Activated T-cell treated with anti-CD3 and anti-CD28 coated beads, Interleukin-2, amount 50 U/mL, for 24 hours (primary cell): Measurements from ENCODE around the gene ANAPC15.
"Not testable (repeated sequence)": the region's sequence is repeated elsewhere in the genome, so short reads cannot be mapped to it uniquely, and the experiment has no call there.

Experiments
- DNase-seq: peaks from one replicate; pipeline ENCODE4 v3.0.0-alpha.2; 2020
- H3K27ac Mint-ChIP-seq: 2 replicates; pipeline ENCODE4 v1.8.0; 2020; ENCODE audit warnings: mild to moderate bottlenecking, mixed read lengths
- H3K27me3 Mint-ChIP-seq: 2 replicates; pipeline ENCODE4 v1.8.0; 2020; ENCODE audit warnings: mixed read lengths
- H3K36me3 Mint-ChIP-seq: 2 replicates; pipeline ENCODE4 v1.8.0; 2020; ENCODE audit warnings: low read depth, mixed read lengths
- H3K4me1 Mint-ChIP-seq: 2 replicates; pipeline ENCODE4 v1.8.0; 2020; ENCODE audit warnings: low read depth, mixed read lengths
- H3K4me3 Mint-ChIP-seq: 2 replicates; pipeline ENCODE4 v1.8.0; 2020; ENCODE audit warnings: mild to moderate bottlenecking, moderate library complexity, mixed read lengths
- H3K9me3 Mint-ChIP-seq: 2 replicates; pipeline ENCODE4 v1.8.0; 2020; ENCODE audit warnings: mixed read lengths

The ANAPC15 gene

DNA sequence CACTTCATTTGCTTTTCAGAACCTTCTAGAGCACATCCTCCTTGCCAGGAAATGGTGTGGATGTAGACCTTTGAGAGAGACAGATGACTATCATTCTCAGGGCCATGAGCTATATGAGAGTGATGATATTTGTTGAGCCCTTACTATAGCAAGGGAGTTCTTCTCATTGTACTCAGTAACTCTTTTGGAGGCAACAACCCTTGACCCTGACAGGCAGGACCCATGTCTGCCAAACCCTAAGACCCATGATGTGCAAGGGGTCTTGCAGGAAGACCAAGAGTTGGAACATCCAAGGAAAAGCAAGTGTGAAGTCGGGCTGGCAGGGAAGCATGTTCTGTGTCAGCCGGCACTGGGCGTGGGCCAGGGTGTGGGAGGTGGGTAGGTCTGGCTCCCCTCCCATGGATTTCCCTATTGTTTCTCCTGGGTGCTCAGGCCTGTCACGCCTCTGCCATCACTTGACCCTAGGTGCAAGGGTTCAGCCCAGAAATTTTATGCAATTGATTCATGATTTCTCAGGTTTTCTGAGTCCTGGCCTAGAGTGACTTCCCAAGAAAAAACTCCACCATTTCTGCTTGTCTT lies 24.3 kb upstream of the ANAPC15 start:
- peaks cover 13% of the 10 kb centered on the region for H3K27me3 Mint-ChIP-seq
- no peaks in the 10 kb centered on the region for H3K9me3 Mint-ChIP-seq
- DNase-seq: no peak
- H3K4me3 Mint-ChIP-seq: no peak overlapping the region
- no peak overlapping the region for H3K27ac Mint-ChIP-seq
- H3K36me3 Mint-ChIP-seq: no peaks in the 10 kb centered on the region
- H3K4me1 Mint-ChIP-seq: peaks cover 21% of the 10 kb centered on the region

DNA sequence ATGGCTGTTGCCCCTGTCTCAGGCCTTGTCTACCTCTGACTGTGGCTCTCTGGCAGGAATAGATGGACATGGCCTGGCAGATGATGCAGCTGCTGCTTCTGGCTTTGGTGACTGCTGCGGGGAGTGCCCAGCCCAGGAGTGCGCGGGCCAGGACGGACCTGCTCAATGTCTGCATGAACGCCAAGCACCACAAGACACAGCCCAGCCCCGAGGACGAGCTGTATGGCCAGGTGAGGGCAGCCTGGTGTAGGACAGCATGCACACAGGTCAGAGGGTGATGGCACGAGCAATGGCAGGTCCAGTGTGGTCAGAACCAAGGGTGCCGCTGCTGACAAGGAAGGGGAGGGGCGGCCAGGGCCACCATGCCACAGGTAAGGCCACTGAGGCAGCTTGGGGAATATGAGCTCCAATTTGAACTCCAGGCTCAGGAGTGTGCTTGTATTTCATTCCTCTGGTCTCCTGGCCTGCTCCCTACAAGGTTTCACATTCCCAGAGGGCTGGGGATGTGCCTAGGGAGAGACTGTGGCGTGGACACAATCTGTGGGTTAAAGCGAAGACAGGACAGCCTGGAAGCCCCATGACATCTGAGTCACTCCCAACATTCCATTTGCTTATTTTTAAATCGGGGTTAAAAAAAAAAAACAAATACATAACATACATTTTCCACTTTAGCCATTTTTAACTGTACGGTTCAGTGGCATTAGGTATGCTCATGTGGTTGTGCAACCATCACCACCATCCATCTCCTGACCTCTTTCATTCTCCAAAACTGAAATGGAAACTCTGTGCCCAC lies 23.6 kb upstream of the ANAPC15 start:
- no peaks in the 10 kb centered on the region for H3K9me3 Mint-ChIP-seq

DNA sequence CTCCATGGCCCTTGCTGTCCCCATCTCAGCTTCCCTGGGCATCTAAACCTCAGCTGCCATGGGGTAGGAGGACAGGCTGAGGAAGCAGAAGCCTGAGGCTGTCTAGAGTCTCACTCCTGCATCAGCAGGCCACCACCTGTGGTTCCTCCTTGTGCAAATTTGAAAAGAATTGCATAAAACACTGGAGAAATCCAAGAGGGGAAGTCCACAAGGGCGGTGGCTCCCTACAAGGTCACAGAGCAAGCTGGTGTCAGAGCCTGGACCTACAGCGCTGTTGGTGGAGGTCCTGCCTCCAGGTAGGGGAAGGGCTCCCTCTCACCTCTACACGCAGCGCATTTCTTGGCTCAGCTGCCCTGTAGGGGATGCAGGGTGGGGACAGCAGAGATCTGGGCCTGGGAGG lies 23.0 kb upstream of the ANAPC15 start, which contains the start of gene FOLR3:
Gene FOLR3 (plus strand): TSS at position 253 of the 400 bp plus-strand sequence. CDS start 228 bp downstream, outside the sequence.
- H3K4me1 Mint-ChIP-seq, H3K9me3 Mint-ChIP-seq, H3K4me3 Mint-ChIP-seq, DNase-seq, H3K36me3 Mint-ChIP-seq, H3K27ac Mint-ChIP-seq: not testable (repeated sequence)
- peaks cover 13% of the 10 kb centered on the region for H3K27me3 Mint-ChIP-seq

More for the DNA sequence above, 23.6 kb upstream of the ANAPC15 start:
- H3K27ac Mint-ChIP-seq: no peak overlapping the region
- peaks cover 13% of the 10 kb centered on the region for H3K27me3 Mint-ChIP-seq
- H3K4me1 Mint-ChIP-seq: peaks cover 14% of the 10 kb centered on the region
- DNase-seq: no peak
- H3K4me3 Mint-ChIP-seq: no peak overlapping the region
- no peaks in the 10 kb centered on the region for H3K36me3 Mint-ChIP-seq

DNA sequence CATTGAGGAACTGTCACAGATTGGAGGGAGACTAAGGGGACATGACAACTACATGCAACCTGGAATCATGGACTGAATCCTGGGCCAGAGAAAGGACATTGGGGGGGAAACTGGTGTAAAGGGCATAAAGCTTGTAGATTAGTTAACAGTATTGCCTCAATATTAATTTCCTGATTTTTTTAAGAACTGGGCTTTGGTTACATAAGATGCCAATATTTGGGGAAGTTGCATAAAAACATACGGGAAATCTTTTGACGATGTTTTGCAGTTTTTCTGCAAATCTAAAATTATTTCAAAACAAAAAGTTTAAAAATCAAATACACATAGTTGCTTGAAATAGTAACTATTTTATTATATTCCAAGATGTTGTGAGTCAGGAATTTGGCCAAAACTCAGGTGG lies 20.2 kb upstream of the ANAPC15 start:
- H3K4me1 Mint-ChIP-seq: peaks cover 5% of the 10 kb centered on the region
- H3K9me3 Mint-ChIP-seq: peaks cover 18% of the 10 kb centered on the region
- peaks cover 16% of the 10 kb centered on the region for H3K27me3 Mint-ChIP-seq
- H3K4me3 Mint-ChIP-seq: no peak overlapping the region
- no peak overlapping the region for H3K27ac Mint-ChIP-seq
- no peak for DNase-seq
- peaks cover 6% of the 10 kb centered on the region for H3K36me3 Mint-ChIP-seq

DNA sequence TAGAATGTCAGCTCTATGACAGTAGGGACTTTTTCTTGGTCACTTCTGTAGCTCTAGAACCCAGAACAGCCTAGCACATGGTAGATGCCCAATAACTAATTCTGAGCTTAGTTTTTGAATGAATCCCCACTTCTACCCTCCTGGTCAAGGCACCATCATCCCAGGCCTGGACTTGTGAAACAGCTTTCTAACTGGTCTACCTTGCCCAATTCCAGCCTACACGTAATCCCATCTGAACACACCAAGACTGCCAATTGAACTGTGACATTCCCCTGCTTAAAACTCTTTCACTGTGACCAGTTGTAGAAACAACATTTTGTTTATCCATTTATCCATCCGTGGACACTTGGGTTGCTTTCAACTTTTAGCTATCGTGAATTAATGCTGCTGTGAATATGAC lies 16.9 kb upstream of the ANAPC15 start:
- H3K36me3 Mint-ChIP-seq: peaks cover 6% of the 10 kb centered on the region
- peaks cover 16% of the 10 kb centered on the region for H3K27me3 Mint-ChIP-seq
- H3K4me1 Mint-ChIP-seq: no peaks in the 10 kb centered on the region
- DNase-seq: no peak
- no peak overlapping the region for H3K4me3 Mint-ChIP-seq
- no peak overlapping the region for H3K27ac Mint-ChIP-seq
- peaks cover 21% of the 10 kb centered on the region for H3K9me3 Mint-ChIP-seq

DNA sequence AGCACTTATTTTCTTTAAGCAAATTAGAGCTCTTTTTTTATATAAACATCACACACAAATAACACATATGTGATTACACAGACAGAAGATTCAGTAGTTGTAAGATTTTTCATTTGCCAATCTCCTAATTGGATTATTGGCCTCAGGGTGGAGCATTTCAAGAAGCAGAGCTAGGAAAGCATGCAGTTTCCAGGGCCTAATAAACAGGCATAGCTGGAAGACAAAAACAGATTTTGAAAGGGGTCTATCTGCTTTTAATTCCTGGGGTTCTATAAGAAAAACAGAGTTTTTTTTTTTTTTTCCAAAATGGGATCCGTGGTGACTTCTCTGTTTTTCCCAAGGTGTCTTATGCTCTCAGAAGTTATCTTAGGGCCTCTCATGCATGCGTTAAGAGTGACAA lies 15.4 kb upstream of the ANAPC15 start:
- peaks cover 21% of the 10 kb centered on the region for H3K9me3 Mint-ChIP-seq
- no peak overlapping the region for H3K4me3 Mint-ChIP-seq
- H3K27ac Mint-ChIP-seq: no peak overlapping the region
- peaks cover 11% of the 10 kb centered on the region for H3K27me3 Mint-ChIP-seq
- no peaks in the 10 kb centered on the region for H3K4me1 Mint-ChIP-seq
- H3K36me3 Mint-ChIP-seq: peaks cover 6% of the 10 kb centered on the region
- DNase-seq: no peak

DNA sequence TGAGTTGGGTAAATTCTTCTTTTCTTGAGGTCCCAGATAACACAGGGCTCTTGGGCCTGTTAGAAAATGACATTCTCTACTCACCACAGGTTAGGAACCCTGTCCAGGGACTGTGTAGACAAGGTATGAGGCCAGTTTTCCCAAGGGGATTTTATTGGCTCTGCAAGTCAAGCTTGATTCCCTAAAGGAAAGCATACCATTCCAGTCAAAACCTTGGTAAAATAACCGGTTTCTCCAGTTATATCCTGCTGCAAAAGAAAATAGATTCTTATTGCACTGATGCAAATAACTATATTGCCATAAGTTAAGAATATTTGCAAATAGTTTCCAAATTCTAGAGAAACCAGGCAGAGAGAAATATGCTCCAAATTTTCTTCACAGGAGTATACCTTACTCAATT lies 13.5 kb upstream of the ANAPC15 start:
- H3K27ac Mint-ChIP-seq: no peak overlapping the region
- H3K4me1 Mint-ChIP-seq: no peaks in the 10 kb centered on the region
- H3K36me3 Mint-ChIP-seq: peaks cover 6% of the 10 kb centered on the region
- peaks cover 21% of the 10 kb centered on the region for H3K9me3 Mint-ChIP-seq
- no peak overlapping the region for H3K4me3 Mint-ChIP-seq
- peaks cover 6% of the 10 kb centered on the region for H3K27me3 Mint-ChIP-seq
- DNase-seq: no peak

DNA sequence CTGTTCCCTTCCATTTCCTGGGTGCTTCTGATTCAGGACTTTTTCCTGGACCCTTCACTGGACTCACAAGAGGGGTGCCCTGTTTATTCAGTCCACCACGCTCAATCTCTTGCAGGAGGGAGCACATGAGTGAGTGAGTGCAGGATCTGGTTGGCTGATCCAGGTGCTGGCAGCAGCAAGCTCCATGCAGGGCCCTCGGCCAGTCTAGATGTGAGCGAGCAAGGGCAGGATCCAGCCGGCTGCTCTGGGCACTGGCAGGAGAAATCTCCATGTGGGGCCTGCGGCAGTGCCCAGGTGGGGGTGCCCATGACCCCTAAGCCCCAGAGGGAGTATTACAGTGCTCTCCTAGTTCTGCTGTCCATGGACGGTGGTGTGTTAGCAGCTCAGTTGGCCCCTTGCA lies 11.6 kb upstream of the ANAPC15 start:
- Mint-ChIP-seq H3K4me1 (no peaks in the 10 kb centered on the region), H3K36me3 (peaks cover 5% of the 10 kb centered on the region), H3K9me3 (peaks cover 16% of the 10 kb centered on the region), H3K4me3 (no peak overlapping the region), H3K27me3 (peaks cover 2% of the 10 kb centered on the region), H3K27ac (no peak overlapping the region)
- DNase-seq: no peak

DNA sequence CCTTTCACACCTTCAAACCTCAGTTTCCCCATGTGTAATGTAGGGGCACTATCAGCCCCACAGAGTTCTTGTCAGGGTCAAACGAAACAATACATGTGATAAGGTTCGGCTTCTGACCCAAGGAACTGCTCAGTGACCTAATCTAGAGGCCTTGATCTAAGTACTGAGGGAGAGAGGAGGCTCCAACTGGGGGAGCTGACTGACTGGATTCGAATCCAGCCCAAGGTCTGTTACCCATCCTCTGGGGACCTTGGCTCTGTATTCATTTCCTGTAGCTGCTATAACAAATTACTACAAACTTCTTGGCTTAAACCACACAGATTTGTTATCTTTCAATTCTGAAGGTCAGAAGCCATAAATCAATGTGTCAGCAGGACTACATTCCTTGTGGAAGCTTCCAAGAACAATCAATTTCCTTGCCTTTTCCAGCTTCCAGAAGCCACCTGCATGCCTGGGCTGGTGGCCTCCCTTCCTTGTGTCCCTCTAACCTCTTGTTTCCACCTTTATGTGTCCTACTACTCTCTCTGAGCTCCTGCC lies 10.7 kb upstream of the ANAPC15 start:
- no peak for DNase-seq
- Mint-ChIP-seq H3K9me3 (peaks cover 7% of the 10 kb centered on the region), H3K36me3 (no peaks in the 10 kb centered on the region), H3K27ac (no peak overlapping the region), H3K4me3 (no peak overlapping the region), H3K4me1 (no peaks in the 10 kb centered on the region), H3K27me3 (peaks cover 5% of the 10 kb centered on the region)

DNA sequence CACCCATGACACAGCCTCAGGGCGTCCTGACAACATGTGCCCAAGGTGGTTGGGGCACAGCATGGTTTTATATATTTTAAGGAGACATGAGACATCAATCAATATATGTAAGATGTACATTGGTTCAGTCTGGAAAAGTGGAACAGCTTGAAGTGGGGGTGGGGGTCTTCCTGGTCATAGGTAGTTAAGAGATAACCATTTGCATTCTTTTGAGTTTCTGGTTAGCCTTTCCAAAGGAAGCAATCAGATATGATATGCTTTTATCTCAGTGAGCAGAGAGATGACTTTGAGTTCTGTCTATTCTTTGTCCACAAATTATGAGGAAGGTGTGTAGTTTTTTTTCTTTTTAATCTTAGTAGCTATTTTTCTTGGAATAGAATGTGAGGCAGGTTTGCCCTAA lies 10.1 kb upstream of the ANAPC15 start:
- Mint-ChIP-seq H3K4me1 (no peaks in the 10 kb centered on the region), H3K4me3 (no peak overlapping the region)

DNA sequence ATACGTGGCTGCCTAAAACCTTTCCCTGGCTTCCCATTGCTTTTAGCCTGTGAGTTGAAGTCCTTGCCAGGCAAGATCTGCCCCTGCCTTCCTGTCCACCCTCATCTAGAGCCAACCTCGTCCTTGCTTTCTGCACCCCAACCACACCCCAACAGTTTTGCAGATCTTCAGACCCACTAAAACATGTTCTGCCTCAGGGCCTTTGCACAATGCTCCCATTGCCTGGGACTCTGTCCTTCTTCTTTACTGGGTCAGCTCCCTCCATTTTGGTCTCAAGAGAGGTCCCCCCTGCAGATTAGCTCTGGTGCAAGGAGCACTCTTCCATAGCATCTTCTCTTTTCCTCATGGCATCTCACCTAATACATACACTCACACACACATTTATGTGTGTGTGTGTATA lies 8.4 kb upstream of the ANAPC15 start:
- Mint-ChIP-seq H3K9me3 (no peaks in the 10 kb centered on the region), H3K27ac (no peak overlapping the region), H3K4me3 (no peak overlapping the region), H3K27me3 (peaks cover 5% of the 10 kb centered on the region), H3K36me3 (no peaks in the 10 kb centered on the region), H3K4me1 (no peaks in the 10 kb centered on the region)
- DNase-seq: no peak

More for the DNA sequence above, 10.1 kb upstream of the ANAPC15 start:
- DNase-seq: no peak
- peaks cover 5% of the 10 kb centered on the region for H3K27me3 Mint-ChIP-seq
- no peak overlapping the region for H3K27ac Mint-ChIP-seq
- no peaks in the 10 kb centered on the region for H3K36me3 Mint-ChIP-seq
- peaks cover 3% of the 10 kb centered on the region for H3K9me3 Mint-ChIP-seq

DNA sequence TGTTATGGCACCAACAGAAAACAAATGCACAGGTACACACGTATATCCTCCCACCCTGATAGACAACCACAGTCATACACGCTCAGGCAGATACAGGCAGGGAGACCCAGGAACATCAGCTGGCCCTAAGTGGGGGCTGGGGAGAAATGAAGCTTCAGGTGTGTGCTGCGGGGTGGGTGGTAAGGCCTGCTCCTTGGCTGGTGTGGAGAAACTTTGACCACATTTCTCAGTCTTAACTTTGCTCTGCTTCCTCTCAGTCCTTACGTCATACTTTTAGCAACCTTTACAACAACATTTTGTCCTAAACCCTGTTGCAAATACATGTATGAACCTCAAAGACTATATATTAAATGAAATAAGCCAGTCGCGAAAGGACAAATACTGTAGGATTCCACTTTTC lies 6.7 kb upstream of the ANAPC15 start:
- Mint-ChIP-seq H3K9me3 (no peaks in the 10 kb centered on the region), H3K4me3 (no peak overlapping the region), H3K27ac (no peak overlapping the region), H3K27me3 (peaks cover 5% of the 10 kb centered on the region), H3K36me3 (no peaks in the 10 kb centered on the region), H3K4me1 (no peaks in the 10 kb centered on the region)
- no peak for DNase-seq

DNA sequence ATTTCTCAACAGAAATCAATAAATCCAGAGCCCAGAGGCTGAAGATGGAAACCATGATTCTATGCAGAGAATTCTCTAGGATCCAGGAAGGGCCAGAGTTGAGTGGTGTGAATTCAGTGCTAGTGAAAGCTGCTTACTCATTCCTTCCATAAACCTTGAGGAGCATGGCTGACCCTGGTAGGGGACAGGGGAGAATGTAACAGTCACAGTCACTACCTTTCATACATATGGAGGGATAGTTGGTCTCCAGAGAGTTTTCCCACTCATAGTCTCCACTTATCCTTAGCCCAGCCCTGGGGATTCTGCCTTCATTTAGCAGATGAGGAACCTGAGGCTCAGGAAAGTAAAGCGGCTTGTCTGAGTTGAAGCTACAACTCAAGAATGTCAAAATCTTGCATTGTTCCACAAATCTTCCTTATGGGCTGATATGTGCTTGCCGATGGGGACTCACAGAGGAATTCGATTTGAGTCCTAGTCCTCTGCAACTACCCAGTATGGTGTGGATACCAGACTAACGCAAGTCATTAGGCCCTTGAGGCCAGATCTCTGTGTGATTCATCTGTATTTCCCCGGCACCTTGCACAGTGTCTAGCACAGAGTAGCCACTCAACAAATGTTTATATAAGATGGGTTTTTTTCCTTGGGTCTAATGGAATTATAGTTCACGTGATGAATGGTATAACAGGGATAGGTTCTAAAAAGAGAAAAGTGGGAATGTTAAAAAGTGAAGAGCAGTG lies 3.7 kb upstream of the ANAPC15 start:
- H3K36me3 Mint-ChIP-seq: peaks cover 8% of the 10 kb centered on the region
- no peak for DNase-seq
- H3K27ac Mint-ChIP-seq: no peak overlapping the region
- H3K27me3 Mint-ChIP-seq: peaks cover 5% of the 10 kb centered on the region
- peaks cover 18% of the 10 kb centered on the region for H3K4me1 Mint-ChIP-seq
- no peak overlapping the region for H3K4me3 Mint-ChIP-seq
- H3K9me3 Mint-ChIP-seq: no peaks in the 10 kb centered on the region

DNA sequence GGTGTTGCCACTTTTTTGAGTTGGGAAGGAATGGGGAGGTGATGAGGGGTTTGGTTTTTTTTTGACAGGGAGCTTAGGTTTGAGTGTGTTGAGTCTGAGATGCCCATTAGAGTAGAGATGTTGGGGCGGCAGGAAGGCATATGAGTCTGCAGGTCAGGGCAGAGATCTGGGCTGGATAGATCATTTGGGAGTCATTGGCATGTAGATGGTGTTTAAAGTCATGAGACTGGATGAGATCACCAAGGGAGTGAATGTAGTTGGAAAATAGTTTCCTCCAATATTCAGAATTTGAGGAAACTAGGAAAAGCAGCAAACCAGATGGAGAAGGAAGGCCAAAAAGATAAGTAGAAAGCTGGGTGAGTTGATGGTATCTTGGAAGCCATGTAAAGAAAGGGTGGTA lies 2.1 kb upstream of the ANAPC15 start:
- Mint-ChIP-seq H3K4me3 (no peak overlapping the region), H3K27me3 (peaks cover 5% of the 10 kb centered on the region), H3K9me3 (no peaks in the 10 kb centered on the region), H3K36me3 (peaks cover 22% of the 10 kb centered on the region), H3K4me1 (peaks cover 21% of the 10 kb centered on the region), H3K27ac (no peak overlapping the region)
- DNase-seq: no peak
